ENCODE results near the gene DLEC1. TPM values are rescaled to one million over a fixed set of nuclear protein-coding genes. Genes with fewer than 3 reads are reported as not detected.

DLEC1 gene
- total RNA-seq, 2 experiments from 2014 or later: 0.20 to 0.36 TPM

DNA sequence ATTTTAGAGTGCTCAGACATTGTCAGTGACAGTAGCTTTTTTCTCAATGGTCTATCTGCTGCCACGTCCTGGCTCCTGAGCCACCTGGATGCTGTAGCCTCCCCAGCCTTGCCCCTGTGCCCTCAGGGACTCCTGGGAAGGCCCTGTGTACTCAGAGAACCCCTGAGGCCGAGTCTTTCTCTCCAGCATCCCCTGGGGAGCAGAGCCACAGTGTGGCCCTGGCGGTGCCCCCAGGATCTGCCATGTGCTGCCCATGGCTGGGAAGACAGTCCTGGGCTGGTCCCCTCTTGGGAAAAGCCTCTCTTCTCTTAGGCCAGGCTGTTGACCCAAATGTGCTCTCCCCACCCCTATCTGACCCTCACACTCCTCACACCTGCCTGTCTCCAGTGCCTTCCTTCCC lies 104.5 kb downstream of the DLEC1 start:
- intact Hi-C loops (cut with micrococcal nuclease): no loop called here
- H3K36me3 Mint-ChIP-seq (ENCODE audit: low read depth): peaks cover 20% of the 10 kb centered on the region
- no peak overlapping the region for H3K4me3 Mint-ChIP-seq
- no peaks in the 10 kb centered on the region for H3K27me3 Mint-ChIP-seq
- no peak for DNase-seq
- TF ChIP-seq CTCF (IDR thresholded peaks at IDR 0.05): no peak
- ChIA-PET CTCF (interaction anchor here (1.6 to 2.7 kb wide), 2 partner anchors 10 to 20 kb away, joined by 5 to 18 read pairs; partner anchors contain the start of gene OXSR1), POLR2A (interaction anchor here (0.5 to 2.4 kb wide), 4 partner anchors 10 to 353 kb away, joined by 3 to 17 read pairs (median 6); partner anchors contain the start of gene OXSR1)
- peaks cover 19% of the 10 kb centered on the region for H3K9me3 Mint-ChIP-seq
- H3K27ac Mint-ChIP-seq: no peak overlapping the region
- ATAC-seq: no peak
- H3K4me1 Mint-ChIP-seq (ENCODE audit: low read depth): peaks cover 26% of the 10 kb centered on the region

- ATAC-seq (no peak), DNase-seq (no peak)
- TF ChIP-seq CTCF (IDR thresholded peaks at IDR 0.05): no peak
- Mint-ChIP-seq H3K27me3 (no peaks in the 10 kb centered on the region), H3K36me3 (ENCODE audit: low read depth) (peaks cover 8% of the 10 kb centered on the region), H3K4me3 (no peak overlapping the region), H3K4me1 (ENCODE audit: low read depth) (peaks cover 20% of the 10 kb centered on the region), H3K9me3 (peaks cover 19% of the 10 kb centered on the region), H3K27ac (no peak overlapping the region)
- ChIA-PET CTCF (no interaction called here), POLR2A (no interaction called here)
- intact Hi-C loops (cut with micrococcal nuclease): no loop called here
Measured at GRCh38 chr3:38146504-38146903, 107.5 kb downstream of the DLEC1 start.

GRCh38 chr3:38147421-38147820 lies 108.4 kb downstream of the DLEC1 start:
- H3K4me1 Mint-ChIP-seq (ENCODE audit: low read depth): peaks cover 26% of the 10 kb centered on the region
- POLR2A ChIA-PET: no interaction called here
- intact Hi-C loops (cut with micrococcal nuclease): no loop called here
- CTCF ChIA-PET: interaction anchor here (1.5 kb wide), 1 partner anchor 16 kb away, joined by 8 read pairs; no protein-coding TSS in a partner anchor
- ATAC-seq (no peak), DNase-seq (no peak)
- no peak overlapping the region for H3K4me3 Mint-ChIP-seq
- no peaks in the 10 kb centered on the region for H3K27me3 Mint-ChIP-seq
- TF ChIP-seq CTCF (IDR thresholded peaks at IDR 0.05): no peak
- H3K36me3 Mint-ChIP-seq (ENCODE audit: low read depth): peaks cover 1% of the 10 kb centered on the region
- no peak overlapping the region for H3K27ac Mint-ChIP-seq
- H3K9me3 Mint-ChIP-seq: peaks cover 19% of the 10 kb centered on the region

- no peak for TF ChIP-seq CTCF (IDR thresholded peaks at IDR 0.05)
- Mint-ChIP-seq H3K9me3 (peaks cover 19% of the 10 kb centered on the region), H3K36me3 (ENCODE audit: low read depth) (peaks cover 1% of the 10 kb centered on the region), H3K27ac (no peak overlapping the region), H3K27me3 (no peaks in the 10 kb centered on the region), H3K4me3 (no peak overlapping the region), H3K4me1 (ENCODE audit: low read depth) (peaks cover 31% of the 10 kb centered on the region)
- DNase-seq (no peak), ATAC-seq (no peak)
- intact Hi-C loops (cut with micrococcal nuclease): no loop called here
- ChIA-PET POLR2A (interaction anchor here (0.5 to 1.0 kb wide), 3 partner anchors 9 to 75 kb away, joined by 3 read pairs; partner anchors contain the start of gene MYD88), CTCF (interaction anchor here (0.7 to 1.5 kb wide), 2 partner anchors 10 to 15 kb away, joined by 3 to 8 read pairs; partner anchors contain the start of gene MYD88)
Measured at GRCh38 chr3:38148311-38148882, 109.4 kb downstream of the DLEC1 start.

DNA sequence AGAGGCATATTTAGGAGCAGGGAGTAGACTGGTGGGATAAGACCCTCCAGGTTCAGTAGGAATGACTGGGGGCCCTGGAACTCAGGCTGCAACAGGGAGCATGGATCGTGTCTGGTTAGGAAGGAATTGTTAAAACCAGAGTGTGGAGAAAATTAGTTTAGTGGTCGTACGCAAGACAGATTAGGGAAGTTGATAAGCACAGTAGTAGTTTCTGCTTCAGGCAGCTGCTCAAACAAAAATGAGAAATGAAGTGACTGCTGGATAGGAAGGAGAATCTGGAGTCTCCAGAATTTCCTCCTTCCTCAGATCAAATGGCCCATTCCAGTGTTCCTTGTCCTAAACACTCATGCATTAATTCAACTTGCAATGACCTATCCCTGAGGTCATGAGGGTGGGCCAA lies 110.7 kb downstream of the DLEC1 start:
- ATAC-seq (no peak), DNase-seq (no peak)
- H3K4me3 Mint-ChIP-seq: no peak overlapping the region
- H3K27ac Mint-ChIP-seq: no peak overlapping the region
- intact Hi-C loops (cut with micrococcal nuclease): loop anchor here (2.0 kb wide), 1 partner anchor 15 kb away; the partner anchor contains the start of gene OXSR1
- no peak for TF ChIP-seq CTCF (IDR thresholded peaks at IDR 0.05)
- ChIA-PET CTCF (interaction anchor here (1.4 kb wide), 1 partner anchor 15 kb away, joined by 4 read pairs; no protein-coding TSS in a partner anchor), POLR2A (interaction anchor here (1.0 kb wide), 1 partner anchor 10 kb away, joined by 3 read pairs; no protein-coding TSS in a partner anchor)
- H3K4me1 Mint-ChIP-seq (ENCODE audit: low read depth): peaks cover 43% of the 10 kb centered on the region
- peaks cover 1% of the 10 kb centered on the region for H3K36me3 Mint-ChIP-seq (ENCODE audit: low read depth)
- peaks cover 19% of the 10 kb centered on the region for H3K9me3 Mint-ChIP-seq
- H3K27me3 Mint-ChIP-seq: no peaks in the 10 kb centered on the region

Data from activated CD8-positive, alpha-beta T cell treated with anti-CD3 and anti-CD28 coated beads for 36 hours (primary cell).